Nucleus accumbens (tissue), 56 donors: ENCODE measurements around the gene PPP1R12C.
"Not testable (repeated sequence)": the region's sequence is repeated elsewhere in the genome, so short reads cannot be mapped to it uniquely, and the experiment has no call there.

Experiments
- DNase-seq, 56 donors: peaks; one replicate each; lab custom pipeline; 2025; lab: John Stamatoyannopoulos, UW

PPP1R12C gene

DNA sequence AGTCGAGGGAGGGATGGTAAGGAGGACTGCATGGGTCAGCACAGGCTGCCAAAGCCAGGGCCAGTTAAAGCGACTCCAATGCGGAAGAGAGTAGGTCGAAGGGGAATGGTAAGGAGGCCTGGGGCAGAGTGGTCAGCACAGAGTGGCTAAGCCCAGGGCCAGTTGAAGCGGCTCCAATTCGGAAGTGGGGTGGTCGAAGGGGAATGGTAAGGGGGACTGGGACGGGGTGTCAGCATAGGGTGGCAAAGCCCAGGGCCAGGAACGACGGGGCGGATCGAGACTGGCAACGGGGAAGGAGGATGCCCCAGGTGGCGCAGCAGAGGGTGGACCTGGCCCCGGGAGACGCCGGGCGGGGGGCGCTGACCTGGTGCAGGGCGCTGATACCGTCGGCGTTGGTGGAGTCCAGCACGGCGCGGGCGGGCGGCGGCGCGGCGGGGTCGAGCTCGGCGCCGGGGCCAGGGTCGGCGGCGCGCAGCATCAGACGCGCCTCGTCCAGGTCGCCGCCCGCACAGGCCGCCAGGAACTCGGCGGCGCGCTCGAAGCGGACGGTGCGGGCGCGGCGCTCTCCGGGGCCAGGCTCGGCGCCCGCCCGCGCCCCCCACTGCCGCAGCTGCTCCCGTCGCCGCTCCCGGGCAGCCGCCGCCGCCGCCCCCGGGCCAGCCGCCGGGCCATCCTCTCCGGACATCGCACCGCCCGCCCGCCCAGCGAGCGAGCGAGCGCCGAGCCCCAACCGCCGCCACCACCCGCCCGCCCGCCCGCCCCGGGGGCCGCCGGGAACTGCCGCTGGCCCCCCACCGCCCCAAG lies at the start of gene PPP1R12C:
PPP1R12C (minus strand) TSS at position 779 of the 804 bp plus-strand sequence; CDS start at position 685, 94 bp downstream.
- peak in 8 of 56 donors; percentile 16 to 68 (median 26) for DNase-seq

DNA sequence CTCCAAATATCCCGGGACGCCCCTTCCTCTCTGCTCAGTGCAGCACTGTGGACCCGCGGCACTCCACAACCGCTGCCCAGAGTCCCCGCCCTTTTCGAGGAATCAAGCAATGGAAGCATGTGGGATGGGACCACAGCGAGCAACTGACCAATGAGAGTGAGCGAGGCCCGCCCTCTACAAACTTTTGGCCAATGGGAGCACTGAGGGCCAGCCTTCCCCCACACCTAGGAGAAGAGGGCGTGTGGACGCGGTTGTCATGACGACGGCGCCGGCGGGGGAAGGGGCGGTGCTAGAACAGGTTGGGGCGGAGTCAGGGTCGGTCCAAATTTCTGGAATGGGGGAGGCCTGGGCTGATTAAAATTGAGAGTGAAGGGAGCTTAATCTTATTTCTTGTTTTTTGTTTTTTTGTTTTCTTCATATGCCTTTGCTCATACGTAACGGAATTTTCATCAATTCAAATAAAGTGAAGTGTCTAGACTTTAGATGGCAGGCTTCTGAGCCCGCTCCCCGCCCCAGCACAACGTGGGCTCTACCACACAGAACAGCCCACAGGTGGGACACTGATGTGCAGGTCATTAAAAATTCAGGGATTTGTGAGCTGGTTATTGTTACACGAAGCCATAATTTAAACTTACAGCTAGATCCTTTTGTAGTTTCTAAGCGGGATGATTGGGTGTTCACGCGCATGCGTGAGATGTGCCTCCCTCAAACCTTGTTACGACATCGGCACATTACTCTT lies 49.3 kb upstream of the PPP1R12C start, which contains the start of gene DNAAF3:
DNAAF3 (minus strand) TSS at position 84 of the 739 bp plus-strand sequence. CDS start 200 bp downstream, outside the sequence.
- peak; percentile 33 to 98 (median 86) for DNase-seq

DNA sequence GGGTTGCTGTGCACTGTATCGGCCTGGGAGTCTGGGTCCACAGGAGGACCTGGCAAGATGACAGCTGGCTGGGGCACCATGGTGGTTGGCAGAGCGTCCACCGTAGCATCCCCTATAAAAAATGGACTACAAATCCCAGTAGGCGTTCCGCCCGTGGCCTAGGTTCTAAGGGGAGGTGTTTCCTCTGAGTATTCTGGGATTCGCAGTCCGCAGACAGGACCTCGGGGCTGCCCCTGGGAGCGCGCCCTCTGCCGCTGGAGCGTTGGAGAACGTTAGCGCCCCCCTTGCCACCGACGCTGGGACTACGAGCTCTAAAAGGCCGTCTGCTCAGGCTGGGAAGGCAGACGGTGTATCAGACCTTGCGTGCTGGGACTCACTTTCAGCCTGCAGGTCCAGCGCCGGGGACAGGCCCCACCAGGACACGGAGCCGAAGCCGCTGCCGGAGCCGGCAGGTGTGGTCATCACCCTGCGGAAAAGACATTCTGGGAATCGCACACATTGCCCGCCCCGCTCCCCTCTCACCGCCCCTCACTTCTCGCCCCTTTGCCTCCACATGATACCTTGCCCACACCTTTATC lies 48.6 kb upstream of the PPP1R12C start:
- peak in 37 of 56 donors; percentile 1 to 75 (median 31) for DNase-seq

DNA sequence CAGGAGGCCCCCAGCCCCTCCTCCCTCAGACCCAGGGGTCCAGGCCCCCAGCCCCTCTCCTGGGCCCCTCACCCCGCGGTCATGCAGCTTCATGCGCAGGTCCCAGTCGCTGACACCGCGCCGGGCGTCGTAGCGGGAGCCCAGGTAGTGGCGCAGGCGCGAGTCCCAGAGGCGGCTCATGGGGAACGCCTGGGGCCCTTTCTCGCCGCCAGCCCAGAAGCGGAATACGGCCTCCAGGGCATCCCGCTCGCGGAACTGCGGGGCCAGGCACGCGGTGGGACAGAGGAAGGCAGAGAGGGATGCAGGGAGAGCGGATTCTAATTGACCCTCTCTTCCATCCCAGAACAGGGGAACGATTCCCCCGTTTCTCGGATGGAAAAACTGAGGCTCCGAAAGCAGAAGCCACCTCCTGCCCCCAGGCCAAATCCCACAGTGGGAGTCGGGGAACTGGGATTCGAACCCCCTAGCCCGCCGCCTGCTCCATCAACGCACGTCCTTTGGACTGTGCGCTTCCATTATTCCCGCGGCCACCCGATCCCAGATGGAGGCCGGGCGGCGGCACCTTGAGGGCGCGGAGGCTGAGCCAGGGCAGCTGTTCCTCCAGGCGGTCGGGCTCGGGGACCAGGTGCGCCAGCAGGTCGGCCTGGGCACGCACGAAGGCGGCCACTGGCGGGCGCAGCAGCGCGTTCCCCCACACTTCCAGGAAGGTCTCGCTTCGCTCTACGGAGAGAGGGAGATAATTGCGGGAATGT lies 44.3 kb upstream of the PPP1R12C start:
- no peak for DNase-seq

DNA sequence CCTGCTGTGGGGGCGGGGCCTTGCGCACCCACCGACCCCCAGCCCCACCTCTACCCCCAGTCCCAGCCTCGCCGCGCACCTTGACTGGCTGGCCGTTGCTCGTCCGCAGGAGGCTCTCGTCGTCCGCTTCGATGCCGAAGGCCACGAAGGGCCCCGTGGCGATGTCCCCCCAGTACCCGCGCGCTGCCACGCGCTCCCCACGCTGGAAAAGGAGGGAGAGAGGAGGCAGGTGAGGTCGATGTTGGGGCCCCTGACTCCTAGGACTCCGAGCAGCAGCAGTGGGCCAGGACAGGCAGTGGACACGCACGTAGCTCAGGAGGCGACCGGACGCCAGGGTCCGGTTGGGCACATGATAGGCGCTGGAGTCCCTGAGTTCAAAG lies 43.5 kb upstream of the PPP1R12C start:
- no peak for DNase-seq

DNA sequence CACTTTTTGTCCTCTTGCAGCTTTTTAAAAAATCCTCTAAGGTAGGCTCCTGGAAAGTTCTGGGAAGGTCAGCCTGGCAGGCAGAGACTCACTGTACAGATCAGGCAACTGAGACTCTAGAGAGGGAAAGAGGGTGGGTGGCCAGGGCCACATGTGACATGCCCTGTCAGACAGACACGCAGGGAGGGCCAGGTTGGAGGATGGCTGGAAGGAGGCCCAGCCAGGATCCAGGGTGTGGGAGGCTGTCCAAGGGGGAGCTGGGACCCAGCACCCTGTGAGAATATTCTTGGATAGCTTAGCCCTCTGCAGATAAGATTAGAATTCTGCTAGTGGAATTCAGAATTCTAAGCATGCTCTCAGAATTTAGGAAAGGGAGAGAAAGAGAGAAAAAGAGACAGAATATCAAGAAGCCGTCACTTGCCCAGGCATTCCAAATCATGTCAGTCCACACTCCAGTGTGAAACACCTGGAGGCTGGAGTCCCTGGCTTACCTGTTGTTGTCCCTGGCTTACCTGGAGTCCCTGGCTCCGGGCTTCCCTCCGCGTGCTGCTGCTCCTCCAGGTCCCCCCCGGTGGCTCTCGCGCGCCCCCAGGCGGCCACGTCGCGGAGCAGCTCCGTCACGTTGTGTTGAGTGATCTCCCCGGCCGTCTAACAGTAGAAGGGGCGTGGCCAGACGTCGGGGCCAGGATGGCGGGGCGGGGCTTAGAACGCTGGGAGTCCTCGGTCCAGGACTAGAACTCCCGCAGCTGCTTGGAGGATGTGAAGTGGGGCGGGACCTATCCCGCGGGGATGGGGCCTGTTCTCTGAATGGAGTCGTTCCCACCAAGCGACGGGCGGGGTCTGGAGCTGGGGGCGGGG lies 42.9 kb upstream of the PPP1R12C start:
- peak in 43 of 56 donors; percentile 1 to 73 (median 20) for DNase-seq

DNA sequence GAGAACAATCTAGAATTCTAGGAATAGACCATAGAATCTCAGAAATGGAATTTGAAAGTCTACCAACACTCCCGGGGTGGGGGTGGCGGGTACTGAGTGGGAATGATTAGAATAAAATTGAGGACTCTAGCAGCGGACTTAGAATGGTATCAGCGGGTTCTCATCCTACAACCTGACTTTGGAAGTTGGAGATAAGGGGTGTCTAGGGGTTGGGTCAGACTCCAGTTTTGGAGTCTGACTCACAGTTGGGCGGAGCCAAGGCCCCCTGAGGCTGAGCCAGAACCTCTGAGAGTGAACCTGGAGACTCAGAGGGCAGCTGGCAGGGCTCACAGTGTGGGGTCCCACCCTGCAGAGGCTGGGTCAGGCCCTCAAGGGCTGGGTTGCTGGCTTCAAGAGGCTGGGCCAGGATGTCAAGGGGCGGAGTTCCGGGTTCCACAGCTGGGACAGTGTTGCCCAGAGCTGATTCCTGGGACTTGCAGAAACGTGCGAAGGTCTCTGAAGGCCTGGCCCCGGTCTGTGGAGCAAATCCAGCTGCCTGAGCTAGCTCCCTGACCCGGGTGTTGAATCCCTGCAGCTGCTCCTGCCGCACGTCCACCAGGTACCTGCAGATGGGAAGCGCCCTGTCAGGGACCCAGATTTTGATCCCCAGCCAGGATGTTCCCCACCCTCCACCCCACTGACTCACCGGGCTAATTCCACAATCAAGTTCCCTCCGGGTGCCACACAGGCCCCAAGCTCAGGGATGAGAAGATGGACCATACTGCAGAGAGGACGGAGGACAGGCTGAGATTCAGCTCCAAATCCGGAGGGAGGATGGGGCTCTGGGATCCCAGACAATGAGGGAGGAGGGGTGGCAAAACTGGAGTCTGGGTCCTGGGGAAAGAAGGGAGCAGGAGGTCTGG lies 41.7 kb upstream of the PPP1R12C start:
- no peak for DNase-seq

DNA sequence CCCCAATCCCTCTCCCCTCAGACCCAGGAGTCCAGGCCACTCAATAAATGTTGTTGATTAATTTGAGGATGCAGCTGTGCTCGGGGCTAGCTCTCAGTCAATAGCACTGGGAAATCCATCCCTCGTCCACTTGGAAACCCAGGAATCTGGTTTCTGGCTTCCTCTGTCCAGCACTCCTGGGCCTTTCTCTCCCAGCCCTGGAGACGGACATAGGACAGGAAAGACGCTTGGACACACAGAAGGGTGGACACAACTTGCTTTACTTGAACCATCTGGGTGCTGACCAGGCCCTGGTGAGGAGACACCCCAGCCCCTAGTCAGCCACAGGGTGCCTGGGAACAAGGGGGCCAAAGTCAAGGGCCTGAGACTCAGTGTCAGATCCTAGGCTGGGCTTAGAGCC lies 41.0 kb upstream of the PPP1R12C start:
- DNase-seq, result no peak

DNA sequence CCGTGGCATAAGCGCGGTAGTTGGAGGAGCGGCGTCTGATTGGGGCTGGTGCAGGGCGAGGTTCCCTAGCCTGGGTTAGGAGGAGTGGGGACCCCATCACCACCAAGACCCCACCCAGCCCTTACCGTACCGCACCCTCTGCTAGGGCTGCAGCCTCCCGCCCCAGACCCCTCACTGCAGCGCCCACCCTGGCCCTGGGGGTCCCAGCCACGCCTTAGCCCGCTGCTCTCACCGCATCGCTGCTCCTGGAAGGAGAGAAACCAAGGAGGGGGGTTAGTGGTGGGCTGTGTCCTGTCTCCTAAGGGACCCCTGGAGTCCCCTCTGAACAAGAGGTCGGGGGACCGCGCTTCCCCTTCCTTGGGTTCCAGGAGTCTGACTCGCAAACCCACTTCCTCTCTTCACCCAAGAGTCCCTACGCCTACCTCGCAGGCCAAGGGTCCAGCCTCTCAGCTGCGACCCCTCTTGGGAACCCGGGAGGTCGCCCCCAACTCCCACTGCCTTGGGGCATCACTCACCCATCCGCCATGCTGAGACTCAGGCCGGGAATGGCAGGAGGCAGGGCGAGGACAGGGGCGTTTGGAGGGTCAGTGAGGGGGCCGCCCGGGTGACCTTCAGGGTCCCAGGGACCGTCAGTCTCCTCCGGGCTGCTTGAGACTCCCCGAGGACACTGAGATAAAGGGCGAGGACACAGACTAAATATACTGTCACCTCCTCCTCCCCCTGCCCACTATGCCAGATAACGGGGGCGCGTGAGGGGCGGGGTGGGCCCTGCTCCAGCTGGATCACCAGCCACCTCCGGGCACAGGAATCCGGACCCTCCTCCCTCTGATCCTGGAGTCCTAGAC lies 39.8 kb upstream of the PPP1R12C start, which contains the start of gene TNNI3:
TNNI3 (minus strand) TSS at position 669 of the 845 bp plus-strand sequence; CDS start at position 526, 143 bp downstream.
- no peak for DNase-seq

DNA sequence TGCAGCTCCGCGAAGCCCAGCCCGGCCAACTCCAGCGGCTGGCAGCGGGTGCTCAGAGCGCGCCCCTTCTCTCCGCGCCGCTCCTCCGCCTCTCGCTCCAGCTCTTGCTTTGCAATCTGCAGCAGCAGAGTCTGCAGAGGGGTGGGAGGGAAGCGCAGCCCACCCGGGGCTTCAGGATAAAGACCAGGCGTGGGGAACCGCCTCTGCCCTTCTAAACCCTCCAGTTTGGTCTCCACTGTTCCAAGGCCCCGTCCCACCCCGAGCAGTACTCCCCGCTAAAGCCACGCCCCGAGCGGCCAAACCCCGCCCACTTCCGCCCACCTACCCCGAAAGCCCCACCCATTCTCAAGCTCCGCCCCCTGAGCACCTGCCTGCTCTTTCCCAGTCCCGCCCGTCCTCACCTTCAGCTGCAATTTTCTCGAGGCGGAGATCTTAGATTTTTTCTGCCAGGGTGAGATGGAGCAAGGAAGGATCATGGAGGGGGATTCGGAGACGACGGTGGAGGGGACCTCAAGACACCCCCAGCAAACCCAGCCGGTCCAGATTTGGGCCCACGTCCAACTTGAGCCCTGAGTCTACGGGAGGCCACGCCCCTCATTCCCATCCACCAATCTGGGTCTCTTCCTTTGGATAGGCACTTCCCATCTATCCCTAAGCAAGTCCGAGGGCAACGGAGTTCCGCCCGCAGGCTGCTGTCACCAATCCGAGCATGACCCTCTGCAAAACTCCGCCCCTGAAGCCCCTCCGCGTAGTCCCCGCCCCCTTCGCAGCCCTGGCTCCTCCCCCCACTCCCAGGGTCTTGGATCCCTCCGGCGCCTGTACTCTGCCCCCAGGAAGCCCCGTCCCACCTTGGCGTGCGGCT lies 39.0 kb upstream of the PPP1R12C start:
- peak in 3 of 56 donors; percentile 1 to 42 (median 15) for DNase-seq

DNA sequence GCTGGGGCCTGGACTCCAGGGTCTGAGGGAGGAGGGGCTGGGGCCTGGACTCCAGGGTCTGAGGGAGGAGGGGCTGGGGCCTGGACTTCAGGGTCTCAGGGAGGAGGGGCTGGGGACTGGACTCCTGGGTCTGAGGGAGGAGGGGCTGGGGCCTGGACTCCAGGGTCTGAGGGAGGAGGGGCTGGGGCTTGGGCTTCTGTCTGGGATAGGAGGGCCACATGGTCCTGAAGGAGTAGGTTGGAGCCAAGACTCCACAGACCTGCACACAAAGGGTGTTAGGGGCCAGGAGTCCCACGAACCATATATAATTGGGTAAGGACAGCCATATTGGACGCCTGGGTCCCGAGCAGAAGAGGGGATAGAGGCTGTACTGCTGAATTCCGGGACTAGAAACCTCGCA lies 38.3 kb upstream of the PPP1R12C start:
- not testable (repeated sequence) for DNase-seq

DNA sequence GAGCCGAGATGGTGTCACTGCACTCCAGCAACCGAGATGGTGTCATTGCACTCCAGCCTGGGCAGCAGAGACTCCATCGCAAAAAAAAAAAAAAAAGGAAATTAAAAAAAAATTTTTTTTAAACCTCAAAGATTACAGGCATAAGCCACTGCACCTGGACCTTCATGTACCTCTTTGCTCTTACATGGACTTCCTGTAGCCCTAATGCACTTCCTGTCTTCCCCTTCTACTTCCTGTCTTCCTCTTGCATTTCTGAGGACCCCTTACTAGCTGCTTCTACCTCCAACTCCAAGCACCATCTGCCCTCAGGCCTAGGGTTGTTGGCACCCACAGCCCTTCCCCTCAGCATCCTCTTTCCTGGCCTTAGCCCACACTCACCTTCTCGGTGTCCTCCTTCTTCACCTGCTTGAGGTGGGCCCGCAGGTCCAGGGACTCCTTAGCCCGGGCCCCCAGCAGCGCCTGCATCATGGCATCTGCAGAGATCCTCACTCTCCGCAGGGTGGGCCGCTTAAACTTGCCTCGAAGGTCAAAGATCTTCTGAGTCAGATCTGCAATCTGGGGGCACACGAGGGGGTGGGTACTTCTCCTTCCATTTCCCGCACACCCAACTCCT lies 36.3 kb upstream of the PPP1R12C start:
- no peak for DNase-seq

DNA sequence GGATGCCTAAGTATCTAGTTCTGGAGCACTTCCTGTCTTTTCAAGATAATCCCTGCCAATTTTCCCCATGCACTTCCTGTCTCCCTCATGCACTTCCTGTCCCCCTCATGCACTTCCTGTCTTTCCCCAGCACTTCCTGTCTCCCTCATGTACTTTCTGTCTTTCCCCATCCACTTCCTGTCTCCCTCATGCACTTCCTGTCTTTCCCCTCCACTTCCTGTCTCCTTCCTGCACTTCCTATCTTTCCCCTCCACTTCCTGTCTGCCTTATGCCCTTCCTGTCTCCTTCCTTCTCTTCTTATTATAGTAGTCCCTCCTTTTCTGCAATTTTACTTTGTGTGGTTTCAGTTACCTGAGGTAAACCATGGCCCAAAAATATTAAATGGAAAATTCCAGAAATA lies 34.6 kb upstream of the PPP1R12C start:
- no peak for DNase-seq

DNA sequence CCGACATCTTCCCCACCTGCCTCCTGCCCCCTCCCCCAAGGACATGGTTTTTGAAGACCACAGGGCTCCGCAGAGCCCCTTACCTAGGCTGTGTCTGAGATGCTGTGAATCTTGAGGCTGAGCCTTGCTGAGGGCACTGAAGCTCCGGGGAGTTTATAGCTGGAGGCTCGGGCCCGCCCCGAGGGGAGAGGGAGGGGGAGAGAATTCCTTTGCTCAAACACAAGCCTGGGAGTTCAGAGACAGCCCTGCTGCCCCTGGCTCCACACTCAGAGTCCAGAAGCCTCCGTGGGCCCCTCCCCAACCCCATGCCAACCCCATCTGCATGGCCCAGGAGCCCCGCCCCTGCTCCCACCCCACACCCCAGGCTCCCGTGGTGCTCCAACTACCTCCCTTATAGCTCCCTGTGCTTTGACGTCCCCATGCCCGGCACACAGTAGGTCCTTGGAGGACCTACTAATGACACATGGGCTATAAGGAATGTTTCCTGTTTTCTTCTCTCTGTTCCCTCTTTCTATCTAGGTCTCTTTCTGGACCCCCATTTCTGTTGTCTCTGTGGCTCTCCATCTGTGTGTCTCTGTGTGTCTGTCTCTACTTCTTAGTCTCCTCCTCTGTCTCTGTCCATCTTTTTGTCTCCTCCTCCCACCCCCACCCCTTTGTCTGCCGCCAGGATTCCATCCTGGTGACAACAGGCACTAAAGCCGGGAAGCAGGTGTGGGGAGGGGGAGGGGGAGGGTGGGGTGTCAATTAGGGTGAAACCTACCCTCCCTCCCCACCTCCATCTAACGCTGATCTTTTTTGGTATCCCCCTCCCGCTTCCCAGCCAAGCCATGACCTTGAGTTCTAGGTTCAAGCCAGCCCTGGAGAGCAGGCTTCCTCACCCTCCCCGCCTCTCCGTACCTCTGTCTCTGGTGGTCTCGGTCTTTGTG lies 31.9 kb upstream of the PPP1R12C start, which contains the start of gene TNNT1:
TNNT1 (minus strand) TSS at position 129 of the 926 bp plus-strand sequence. CDS start 2,049 bp downstream, outside the sequence.
- no peak for DNase-seq
